ENCODE results near the gene ZNF544. TPM values are rescaled to one million over a fixed set of nuclear protein-coding genes. Genes with fewer than 3 reads are reported as not detected.

ZNF544 gene
- total RNA-seq, result 39.3 TPM
- polyA plus RNA-seq (ENCODE audit: insufficient read depth, low read depth, low replicate concordance), result 19.4 TPM
- long read RNA-seq, donor 1, partial matches to known transcripts, result 0 of 1 reads
- long read RNA-seq, donor 1, other reads (novel, unspliced or antisense), result 0 of 1 reads
- long read RNA-seq, donor 2, partial matches to known transcripts, result 8 of 10 reads
- long read RNA-seq, donor 2, other reads (novel, unspliced or antisense), result 0 of 10 reads
- long read RNA-seq, donor 3, result 0 reads
- long read RNA-seq, donor 4, partial matches to known transcripts, result 11 of 11 reads
- long read RNA-seq, donor 4, other reads (novel, unspliced or antisense), result 0 of 11 reads
- long read RNA-seq, donor 5, result 0 reads
- long read RNA-seq, donor 6, partial matches to known transcripts, result 0 of 3 reads
- long read RNA-seq, donor 6, other reads (novel, unspliced or antisense), result 0 of 3 reads
- long read RNA-seq, donor 7, partial matches to known transcripts, result 10 of 17 reads
- long read RNA-seq, donor 7, other reads (novel, unspliced or antisense), result 5 of 17 reads
- long read RNA-seq, donor 8, result 0 reads
- long read RNA-seq, donor 9, partial matches to known transcripts, result 0 of 1 reads
- long read RNA-seq, donor 9, other reads (novel, unspliced or antisense), result 0 of 1 reads
- long read RNA-seq, donor 10, partial matches to known transcripts, result 0 of 1 reads
- long read RNA-seq, donor 10, other reads (novel, unspliced or antisense), result 0 of 1 reads

GRCh38 chr19:58228585-58229254 lies at the start of gene ZNF544:
Gene ZNF544, plus strand, starts transcription at chr19:58228914. Its CDS starts 15,110 bp downstream, at chr19:58244024.
- Histone ChIP-seq H3K9me3 (ENCODE audit: control insufficient read depth in 2 of 3, insufficient read depth in 1 of 3, low read length in 3 of 3) (peaks cover 2 to 7% (median 5%) of the 10 kb centered on the region in 3 donors), H3K4me1 (ENCODE audit: control insufficient read depth in 2 of 3, insufficient read depth in 2 of 3, low read depth in 1 of 3, low read length in 3 of 3) (peaks cover 0 to 16% (median 10%) of the 10 kb centered on the region in 3 donors), H3K9ac (ENCODE audit: low read length in 3 of 3) (peak within 1 kb of the TSS; percentile 72 to 79 (median 78)), H3K36me3 (ENCODE audit: control insufficient read depth in 2 of 3, insufficient read depth in 3 of 3, low read length in 3 of 3) (peaks cover 15 to 30% (median 19%) of the 10 kb centered on the region in 3 donors), H3K27me3 (ENCODE audit: control insufficient read depth, insufficient read depth, low read length) (no peaks in the 10 kb centered on the region), H3K4me3 (ENCODE audit: low read length in 3 of 3) (peak within 1 kb of the TSS; percentile 66 to 86 (median 79)), H3K27ac (ENCODE audit: low read depth in 2 of 2, low read length in 2 of 2) (peak within 1 kb of the TSS; percentile 55 to 84)
- TF ChIP-seq CTCF (IDR thresholded peaks at IDR 0.05; ENCODE audit: borderline replicate concordance, extremely low read depth, insufficient read depth), result no peak
- peak; percentile 84 to 91 (median 89) for DNase-seq
- intact Hi-C loops (cut with DNase I), result no loop called here
- no peak for FAIRE-seq

GRCh38 chr19:58181902-58182576 lies 46.7 kb upstream of the ZNF544 start:
- peak in 2 of 5 donors; percentile 28 to 32 for DNase-seq
- H3K9ac ChIP-seq (ENCODE audit: low read length in 3 of 3), result peak overlapping the region in 1 of 3 donors; percentile 3
- no peak for FAIRE-seq
- H3K27ac ChIP-seq (ENCODE audit: low read depth in 2 of 2, low read length in 2 of 2), result peak overlapping the region; percentile 71 to 74
- peaks cover 0 to 9% (median 5%) of the 10 kb centered on the region in 3 donors for H3K4me1 ChIP-seq (ENCODE audit: control insufficient read depth in 2 of 3, insufficient read depth in 2 of 3, low read depth in 1 of 3, low read length in 3 of 3)
- no peak for TF ChIP-seq CTCF (IDR thresholded peaks at IDR 0.05; ENCODE audit: borderline replicate concordance, extremely low read depth, insufficient read depth)
- no peaks in the 10 kb centered on the region for H3K27me3 ChIP-seq (ENCODE audit: control insufficient read depth, insufficient read depth, low read length)
- peak overlapping the region; percentile 31 to 99 (median 73) for H3K4me3 ChIP-seq (ENCODE audit: low read length in 3 of 3)
- H3K36me3 ChIP-seq (ENCODE audit: control insufficient read depth in 2 of 3, insufficient read depth in 3 of 3, low read length in 3 of 3), result peaks cover 4 to 15% (median 11%) of the 10 kb centered on the region in 3 donors
- peaks cover 7 to 67% (median 27%) of the 10 kb centered on the region in 3 donors for H3K9me3 ChIP-seq (ENCODE audit: control insufficient read depth in 2 of 3, insufficient read depth in 1 of 3, low read length in 3 of 3)
- intact Hi-C loops (cut with DNase I), result no loop called here

- FAIRE-seq, result no peak
- no peak for TF ChIP-seq CTCF (IDR thresholded peaks at IDR 0.05; ENCODE audit: borderline replicate concordance, extremely low read depth, insufficient read depth)
- DNase-seq, result peak in 1 of 5 donors; percentile 95
- Histone ChIP-seq H3K4me1 (ENCODE audit: control insufficient read depth in 2 of 3, insufficient read depth in 2 of 3, low read depth in 1 of 3, low read length in 3 of 3) (peaks cover 0 to 9% (median 5%) of the 10 kb centered on the region in 3 donors), H3K27ac (ENCODE audit: low read depth in 2 of 2, low read length in 2 of 2) (peak overlapping the region; percentile 99 to 100), H3K36me3 (ENCODE audit: control insufficient read depth in 2 of 3, insufficient read depth in 3 of 3, low read length in 3 of 3) (peaks cover 4 to 20% (median 14%) of the 10 kb centered on the region in 3 donors), H3K27me3 (ENCODE audit: control insufficient read depth, insufficient read depth, low read length) (no peaks in the 10 kb centered on the region), H3K9ac (ENCODE audit: low read length in 3 of 3) (peak overlapping the region in 1 of 3 donors; percentile 3), H3K9me3 (ENCODE audit: control insufficient read depth in 2 of 3, insufficient read depth in 1 of 3, low read length in 3 of 3) (peaks cover 9 to 67% (median 31%) of the 10 kb centered on the region in 3 donors), H3K4me3 (ENCODE audit: low read length in 3 of 3) (peak overlapping the region; percentile 31 to 99 (median 91))
- intact Hi-C loops (cut with DNase I), result no loop called here
These were observed 46.1 kb upstream of the ZNF544 start for GRCh38 chr19:58182577-58182988.
